BJ (cell line): Measurements from ENCODE around the gene GJB3. TPM values are rescaled to one million over a fixed set of nuclear protein-coding genes. Genes with fewer than 3 reads are reported as not detected.
"Not testable (repeated sequence)": the region's sequence is repeated elsewhere in the genome, so short reads cannot be mapped to it uniquely, and the experiment has no call there.

Source experiments
- CTCF ChIA-PET: fragments of 350-600 bp; formaldehyde crosslinking; extraction: SDS; loops from one replicate; lab custom pipeline; 2021; ENCODE audit warnings: antibody characterized with exemption, inconsistent platforms; lab: Yijun Ruan, JAX
- POLR2A ChIA-PET: fragments of 300-600 bp; sonication (Branson Sonifier 250); formaldehyde crosslinking; extraction: SDS; loops from one replicate; lab custom pipeline; 2021; ENCODE audit warnings: antibody characterized with exemption; lab: Charles Lee
- DNase-seq: peaks from one replicate; pipeline ENCODE4 v3.0.0-alpha.2; 2011; ENCODE audit warnings: low read depth
- H3K27me3 ChIP-seq: 2 replicates; pipeline ENCODE4 v1.6.0; 2011; ENCODE audit warnings: low read length; ENCODE audit not compliant: control insufficient read depth, insufficient read depth
- H3K36me3 ChIP-seq: 2 replicates; pipeline ENCODE4 v1.5.1; 2011; ENCODE audit warnings: low read length; ENCODE audit not compliant: control insufficient read depth, insufficient read depth
- H3K4me3 ChIP-seq: 2 replicates; pipeline ENCODE4 v1.5.1; 2011; ENCODE audit warnings: low read depth, mild to moderate bottlenecking, control low read depth, low read length
- CTCF ChIP-seq: IDR thresholded peaks from 2 replicates; pipeline ENCODE4 v1.5.1; 2011; ENCODE audit warnings: low read depth, mild to moderate bottlenecking, control low read depth, inconsistent platforms, low read length, moderate library complexity; ENCODE audit not compliant: insufficient read depth
- polyA plus RNA-seq: library from polyadenylated mRNA; depleted of rRNA; stranded (reverse); fragments of >200 nt; gene quantifications from 2 replicates; pipeline ENCODE4 v1.2.3, GENCODE V29; 2011

GJB3 gene
- polyA plus RNA-seq, 1 experiment, result not detected

GRCh38 chr1:34808051-34808810 is 27.2 kb downstream of the GJB3 start:
- no peaks in the 10 kb centered on the region for H3K27me3 ChIP-seq
- H3K4me3 ChIP-seq, result no peak overlapping the region
- POLR2A ChIA-PET, result no interaction called here
- no peaks in the 10 kb centered on the region for H3K36me3 ChIP-seq
- no peak for DNase-seq
- no peak for TF ChIP-seq CTCF
- CTCF ChIA-PET, result interaction anchor here (1.4 kb wide), 1 partner anchor 45 kb away, joined by 3 read pairs; no protein-coding TSS in a partner anchor

- POLR2A ChIA-PET, H3K4me3 ChIP-seq, H3K36me3 ChIP-seq, H3K27me3 ChIP-seq, DNase-seq: not testable (repeated sequence)
- CTCF ChIA-PET, result interaction anchor here (1.0 kb wide), 1 partner anchor 38 kb away, joined by 3 read pairs; no protein-coding TSS in a partner anchor
Observed at GRCh38 chr1:34810781-34811180, 29.8 kb downstream of the GJB3 start.

- Histone ChIP-seq H3K27me3 (no peaks in the 10 kb centered on the region), H3K36me3 (no peaks in the 10 kb centered on the region), H3K4me3 (no peak overlapping the region)
- DNase-seq, result no peak
- ChIA-PET POLR2A (no interaction called here), CTCF (no interaction called here)
- TF ChIP-seq CTCF, result no peak
Observed at GRCh38 chr1:34816332-34816731, 35.3 kb downstream of the GJB3 start.

GRCh38 chr1:34816778-34817177 is 35.8 kb downstream of the GJB3 start:
- DNase-seq, result no peak
- TF ChIP-seq CTCF, result no peak
- ChIA-PET POLR2A (no interaction called here), CTCF (no interaction called here)
- Histone ChIP-seq H3K27me3 (no peaks in the 10 kb centered on the region), H3K4me3 (no peak overlapping the region), H3K36me3 (no peaks in the 10 kb centered on the region)

- DNase-seq, result not testable (repeated sequence)
Observed at GRCh38 chr1:34818862-34819261, 37.8 kb downstream of the GJB3 start.

GRCh38 chr1:34822202-34822601 is 41.2 kb downstream of the GJB3 start:
- no peak overlapping the region for H3K4me3 ChIP-seq
- POLR2A ChIA-PET, result no interaction called here
- CTCF ChIA-PET, result interaction anchor here (1.2 kb wide), 1 partner anchor 42 kb away, joined by 3 read pairs; the partner anchor contains the start of gene GJB3
- H3K36me3 ChIP-seq, result no peaks in the 10 kb centered on the region
- TF ChIP-seq CTCF, result no peak
- H3K27me3 ChIP-seq, result no peaks in the 10 kb centered on the region
- no peak for DNase-seq

More at GRCh38 chr1:34818862-34819261, 37.8 kb downstream of the GJB3 start:
- CTCF ChIA-PET, result interaction anchor here (2.7 kb wide), 1 partner anchor 34 kb away, joined by 12 read pairs; no protein-coding TSS in a partner anchor
- H3K36me3 ChIP-seq, H3K27me3 ChIP-seq, H3K4me3 ChIP-seq, POLR2A ChIA-PET: not testable (repeated sequence)
